GM19193 (cell line): Measurements from ENCODE around the gene PLTP.

ENCODE experiments used
- POLR2A ChIP-seq: IDR thresholded peaks from 4 replicates; pipeline ENCODE4 v1.6.1; 2011; ENCODE audit not compliant: insufficient read depth, insufficient read length; ENCODE audit errors: extremely low read depth

Gene PLTP

GRCh38 chr20:45886590-45887345 is 25.2 kb downstream of the PLTP start:
- no peak for TF ChIP-seq POLR2A

- TF ChIP-seq POLR2A = no peak
Observed at GRCh38 chr20:45883100-45883469, 28.9 kb downstream of the PLTP start.

- no peak for TF ChIP-seq POLR2A
Observed at GRCh38 chr20:45882469-45883099, 29.4 kb downstream of the PLTP start.

GRCh38 chr20:45880988-45881788 is 30.8 kb downstream of the PLTP start, which contains the start of gene ZSWIM1:
Gene ZSWIM1 (plus strand): TSS chr20:45881227. CDS start chr20:45882593, 1,366 bp downstream.
- peak; percentile 92 for TF ChIP-seq POLR2A

- TF ChIP-seq POLR2A = no peak
Observed at GRCh38 chr20:45878076-45878761, 33.7 kb downstream of the PLTP start.

- no peak for TF ChIP-seq POLR2A
Observed at GRCh38 chr20:45874576-45874975, 37.4 kb downstream of the PLTP start.

GRCh38 chr20:45873409-45874103 is 38.4 kb downstream of the PLTP start:
- TF ChIP-seq POLR2A = no peak

GRCh38 chr20:45872626-45873025 is 39.3 kb downstream of the PLTP start:
- no peak for TF ChIP-seq POLR2A

GRCh38 chr20:45867819-45868176 is 44.2 kb downstream of the PLTP start:
- no peak for TF ChIP-seq POLR2A

GRCh38 chr20:45867136-45867818 is 44.7 kb downstream of the PLTP start:
- TF ChIP-seq POLR2A = no peak

GRCh38 chr20:45866454-45866853 is 45.5 kb downstream of the PLTP start:
- no peak for TF ChIP-seq POLR2A

- no peak for TF ChIP-seq POLR2A
Observed at GRCh38 chr20:45863543-45864470, 48.1 kb downstream of the PLTP start.

GRCh38 chr20:45861221-45862075 is 50.5 kb downstream of the PLTP start:
- TF ChIP-seq POLR2A = no peak
